ENCODE measurements around the gene PARVG.

PARVG gene

DNA sequence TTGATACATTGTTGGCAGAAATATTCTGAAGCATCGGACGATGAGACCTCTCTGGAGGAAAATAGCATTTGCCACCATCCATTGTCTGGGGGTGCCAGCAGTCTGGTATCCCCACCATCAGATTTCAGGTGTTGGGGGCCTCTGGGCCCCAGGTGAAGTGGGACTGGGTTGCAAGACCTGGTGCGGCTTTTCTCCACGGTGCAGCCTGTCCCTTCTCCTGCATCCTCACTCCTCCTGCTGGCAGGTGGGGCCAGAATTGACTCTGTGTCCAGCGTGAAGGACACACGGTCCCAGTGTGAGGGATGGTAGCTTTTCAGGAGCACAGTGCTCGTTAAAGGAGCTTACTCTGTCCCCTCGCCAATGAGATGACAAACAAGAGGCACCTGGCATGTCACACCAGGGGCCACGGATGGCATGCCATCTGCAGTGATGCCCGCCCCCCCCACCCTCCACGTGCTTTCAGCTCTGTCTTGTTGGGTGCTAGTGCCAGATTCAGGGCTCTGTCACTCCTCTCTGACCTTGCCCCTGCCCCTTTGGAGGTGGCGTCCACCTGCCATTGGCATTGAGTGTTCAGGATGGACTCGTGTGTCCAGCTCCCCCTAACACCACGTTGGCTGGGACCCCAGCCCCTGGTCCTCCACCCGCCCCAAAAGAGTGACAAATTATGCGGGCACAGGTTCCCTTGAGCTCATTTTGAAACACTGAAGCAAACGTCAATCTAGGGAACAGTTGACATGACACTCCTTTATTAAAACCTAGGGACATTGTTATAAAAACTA lies 62.4 kb downstream of the PARVG start:
- DNase-seq (ENCODE audit: low spot score): no peak

DNA sequence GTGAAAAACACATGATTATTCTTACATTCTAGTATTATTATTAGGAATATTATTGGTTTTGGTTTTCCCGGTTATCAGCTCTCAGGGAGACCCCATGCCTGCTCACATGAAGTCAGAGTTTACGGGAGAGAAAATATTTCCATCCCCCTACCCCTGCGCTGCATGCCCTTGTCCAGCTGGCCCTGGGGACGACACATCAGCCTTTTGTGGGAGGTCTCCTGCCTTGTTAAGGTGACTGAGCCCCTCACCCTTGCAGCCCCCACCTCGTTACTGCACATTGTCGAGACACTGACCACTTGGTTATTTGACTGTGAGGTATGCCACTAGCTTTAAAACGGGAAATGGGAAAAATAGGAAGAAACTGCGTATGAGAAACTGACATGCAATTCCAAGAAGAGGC lies 63.0 kb downstream of the PARVG start:
- no peak for DNase-seq (ENCODE audit: low spot score)

DNA sequence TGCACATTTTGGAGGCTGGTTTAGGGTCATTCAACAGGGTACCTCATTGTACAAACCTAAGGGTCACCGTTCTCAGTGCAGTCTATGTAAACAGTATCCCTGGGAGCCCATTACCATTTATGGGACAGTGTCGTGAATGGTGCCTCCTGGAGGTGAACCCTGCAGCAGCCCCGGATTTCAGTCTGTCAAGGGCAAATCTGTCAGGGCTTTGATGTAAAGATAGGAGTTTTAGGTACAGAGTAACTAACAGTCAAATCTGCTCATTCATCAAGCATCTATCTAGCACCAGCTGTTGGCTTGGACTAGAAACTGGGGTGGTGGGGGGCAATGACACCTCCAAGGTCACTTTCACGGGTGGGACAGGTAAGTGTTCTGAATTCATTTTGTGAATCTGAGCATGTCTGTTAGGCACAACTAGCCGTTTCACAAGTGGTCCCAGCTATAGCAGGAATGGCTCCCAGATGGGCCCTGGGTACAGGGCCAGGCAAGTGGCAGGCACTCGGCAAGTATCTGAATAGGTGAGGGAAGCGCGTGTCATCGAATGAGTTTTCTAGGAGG lies 63.6 kb downstream of the PARVG start:
- no peak for DNase-seq (ENCODE audit: low spot score)

DNA sequence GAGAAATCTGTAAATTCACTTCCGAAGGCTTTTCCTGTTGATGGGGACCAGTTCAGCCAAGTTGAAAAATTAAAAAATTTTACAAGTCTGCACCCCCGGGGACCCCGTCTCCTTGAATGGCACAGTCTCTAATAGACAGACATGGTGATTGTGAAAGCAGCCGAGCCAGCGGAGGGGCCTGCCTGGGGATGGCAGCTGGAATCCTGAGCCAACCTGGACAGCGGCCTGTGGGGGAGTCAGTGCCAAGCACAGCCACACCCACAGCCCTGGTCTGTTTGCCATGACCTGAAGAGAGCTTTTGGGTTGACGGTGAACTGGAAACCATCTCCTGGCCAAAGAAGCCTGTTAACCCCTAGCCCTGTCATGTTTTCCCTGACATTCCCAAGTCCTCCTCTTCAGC lies 64.7 kb downstream of the PARVG start:
- no peak for DNase-seq (ENCODE audit: low spot score)

DNA sequence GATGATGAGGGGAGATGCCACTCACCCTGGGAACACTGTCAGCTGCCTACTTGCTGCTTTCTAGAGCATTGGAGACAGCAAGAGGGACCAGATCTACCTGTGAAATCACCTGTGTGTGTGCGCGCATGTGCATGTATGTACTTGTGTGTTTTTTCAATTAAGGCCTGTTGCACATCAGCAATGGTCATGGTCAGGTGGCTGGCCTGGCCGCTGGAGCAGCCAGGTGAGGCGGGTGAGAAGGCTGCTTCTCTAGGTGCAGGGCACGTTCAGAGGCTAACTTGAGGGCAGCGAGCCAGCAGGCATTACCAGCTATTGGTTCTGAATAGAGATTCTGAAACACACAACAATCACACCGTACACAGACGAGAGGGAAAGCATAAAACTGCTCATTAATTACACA lies 65.1 kb downstream of the PARVG start:
- no peak for DNase-seq (ENCODE audit: low spot score)

DNA sequence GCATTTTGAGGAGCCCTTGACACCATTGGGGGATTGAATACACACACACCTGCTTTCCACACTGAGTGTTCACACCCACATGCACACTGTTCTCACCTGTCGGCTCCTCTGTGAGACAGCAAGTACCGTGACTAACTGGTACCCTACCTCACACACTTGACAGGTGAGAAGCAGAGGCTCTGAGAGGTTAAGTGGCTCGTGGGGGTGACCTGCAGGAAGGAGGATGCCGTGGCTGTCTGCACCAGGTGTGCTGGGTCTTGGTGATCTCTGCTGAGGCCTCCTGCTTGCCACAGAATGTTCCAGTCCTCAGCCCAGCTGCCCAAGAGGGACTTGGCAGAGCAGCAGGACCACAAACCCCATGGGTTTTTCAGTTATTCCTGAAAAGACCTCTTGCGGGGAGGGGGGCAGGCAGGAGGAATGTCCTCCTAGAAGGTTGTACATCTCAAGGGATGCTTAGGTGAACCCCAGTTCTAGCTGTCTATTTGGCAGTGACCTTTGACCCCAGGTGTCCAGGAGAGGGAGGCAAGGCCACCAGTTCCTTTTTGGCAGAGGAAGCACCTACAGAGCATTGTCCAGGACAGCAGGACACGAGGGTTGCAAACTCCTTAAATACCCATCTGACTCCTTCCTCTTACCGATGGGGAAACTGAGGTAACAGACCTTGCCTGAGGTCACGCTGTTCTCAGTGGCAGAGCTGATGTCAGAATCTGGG lies 66.0 kb downstream of the PARVG start:
- DNase-seq (ENCODE audit: low spot score): no peak

DNA sequence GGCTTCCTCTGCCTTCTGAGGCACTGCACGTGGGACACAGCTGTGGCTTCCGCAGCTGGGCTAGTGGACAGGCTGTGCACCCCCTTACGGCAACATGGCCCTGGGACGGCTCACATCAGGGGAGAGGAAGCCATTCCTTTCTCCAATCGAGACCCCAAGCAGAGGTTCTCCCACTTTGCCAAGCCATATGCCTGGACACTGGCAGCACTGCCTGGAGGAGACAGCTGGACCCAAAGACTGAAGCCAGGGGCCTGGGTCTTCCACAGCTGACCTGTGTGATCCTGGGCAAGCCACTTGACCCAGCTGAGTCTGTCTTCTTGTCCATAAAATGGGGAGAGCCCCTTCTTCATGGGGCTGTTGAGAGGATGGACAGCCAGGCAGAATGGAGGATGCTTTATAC lies 66.6 kb downstream of the PARVG start:
- DNase-seq (ENCODE audit: low spot score): no peak

DNA sequence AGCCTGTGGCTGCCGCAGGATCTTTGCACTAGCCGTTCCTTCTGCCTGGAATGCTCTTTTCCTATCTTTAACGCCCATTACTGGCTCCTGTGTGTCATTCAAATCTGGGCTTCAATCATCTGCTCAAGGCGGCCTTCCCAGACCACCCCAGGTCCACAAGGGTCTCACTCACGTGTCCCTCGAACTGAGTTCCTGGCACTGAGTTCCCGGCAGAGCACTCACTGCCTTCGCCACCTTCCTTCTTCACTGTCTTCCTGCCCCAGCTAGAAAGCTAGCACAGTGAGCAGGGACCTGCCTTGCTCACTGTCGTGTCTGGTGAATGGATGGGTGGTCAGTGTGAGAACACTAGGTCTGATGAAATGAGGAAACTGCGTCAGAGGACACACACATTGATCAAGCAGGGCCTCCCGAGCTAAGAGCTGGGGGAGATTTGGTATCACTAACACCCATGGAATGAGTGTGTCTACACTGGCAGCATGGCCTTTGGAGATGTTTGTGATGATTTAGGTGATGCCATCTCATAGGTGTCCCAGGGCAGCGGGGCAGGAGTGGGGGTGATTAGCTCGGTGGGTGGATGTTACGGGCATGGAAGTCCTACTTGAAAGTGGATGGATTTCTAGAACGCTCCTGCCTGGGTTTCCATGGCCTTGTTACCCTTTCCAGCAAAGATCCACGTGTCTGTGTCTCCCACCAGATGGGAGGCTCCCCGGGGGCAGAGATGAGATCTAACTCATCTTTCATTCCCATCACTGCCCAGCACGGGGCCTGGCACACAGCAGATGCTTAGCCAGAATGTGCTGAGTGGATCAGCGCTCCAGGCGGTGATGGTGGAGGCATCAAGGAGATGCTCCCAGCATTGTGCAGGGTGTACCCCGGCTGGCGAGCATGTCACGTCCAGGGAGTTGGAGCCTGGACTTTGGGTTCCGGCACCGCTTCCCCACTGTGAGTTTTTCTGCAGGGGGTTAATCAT lies 67.5 kb downstream of the PARVG start:
- DNase-seq (ENCODE audit: low spot score): no peak

DNA sequence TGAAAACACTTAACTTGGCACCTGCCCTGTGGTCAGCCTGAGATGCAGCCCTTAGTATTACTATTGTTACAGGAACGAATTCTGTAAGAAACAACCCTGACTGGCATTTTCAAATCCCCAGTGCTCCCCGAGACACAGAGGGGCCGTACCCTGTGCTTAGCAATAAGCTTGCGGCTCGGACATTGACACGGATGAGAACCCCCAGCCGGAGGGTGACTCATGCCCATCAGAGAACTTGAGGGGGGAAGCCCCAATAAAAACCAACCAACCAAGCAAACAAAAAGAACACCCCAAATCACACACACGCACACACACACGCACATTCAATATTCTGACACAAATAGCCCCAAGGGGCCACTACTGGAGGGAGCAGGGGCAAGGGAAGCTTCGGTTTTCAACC lies 68.2 kb downstream of the PARVG start:
- DNase-seq (ENCODE audit: low spot score): no peak

DNA sequence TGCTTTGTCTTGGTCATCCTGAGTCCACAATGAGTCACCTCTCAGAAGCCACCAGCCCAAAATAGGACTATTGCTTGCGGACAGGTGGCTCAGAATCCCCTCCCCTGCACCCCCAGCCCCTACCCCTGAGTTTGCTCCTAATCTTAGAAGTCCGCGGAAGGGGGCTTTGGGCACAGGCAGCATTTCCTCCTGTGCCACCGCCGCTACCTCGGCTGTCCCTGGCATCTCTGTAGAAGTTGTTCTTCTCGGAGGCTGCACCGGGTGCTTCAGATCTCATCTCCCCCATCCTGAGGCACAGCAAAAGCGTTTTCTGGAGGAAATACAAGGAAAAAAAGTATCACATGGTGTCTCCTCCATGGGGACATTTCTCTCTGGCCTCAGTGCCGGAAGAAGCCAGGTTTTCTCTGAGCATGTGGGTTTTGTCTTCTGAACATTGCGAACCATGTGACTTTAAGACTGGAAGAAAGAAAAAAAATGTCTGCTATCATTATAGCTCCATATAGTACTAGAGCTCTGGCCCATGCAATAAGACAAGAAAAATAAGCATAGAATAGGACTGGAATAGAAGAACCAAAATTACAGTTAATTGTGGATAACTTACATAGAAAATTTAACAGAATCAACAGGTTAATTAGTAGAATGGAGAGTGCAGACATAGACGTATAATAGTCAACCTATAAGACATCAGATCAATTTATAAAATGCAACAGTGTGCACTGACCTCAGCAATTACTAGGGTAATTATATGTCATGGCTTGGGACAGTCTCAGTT lies 68.8 kb downstream of the PARVG start:
- no peak for DNase-seq (ENCODE audit: low spot score)

DNA sequence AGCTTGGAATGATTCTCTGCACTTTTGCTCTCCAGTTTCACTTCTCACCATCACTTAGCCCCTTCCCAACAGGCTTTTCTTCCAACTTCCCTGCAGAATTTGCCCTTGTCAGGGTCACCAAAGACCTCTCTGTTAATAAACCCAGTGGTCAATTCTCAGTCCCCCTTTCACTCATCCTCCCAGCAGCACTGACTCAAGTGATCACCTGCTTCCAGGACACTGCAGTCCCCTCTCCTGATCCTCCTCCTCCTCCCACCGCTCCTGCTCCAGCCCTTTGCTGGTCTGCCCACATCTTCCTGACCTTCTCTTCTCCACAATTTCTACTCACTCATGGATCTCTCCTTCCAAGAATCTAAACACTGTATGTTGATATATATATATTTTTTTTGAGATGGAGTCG lies 74.1 kb downstream of the PARVG start:
- DNase-seq (ENCODE audit: low spot score): no peak

DNA sequence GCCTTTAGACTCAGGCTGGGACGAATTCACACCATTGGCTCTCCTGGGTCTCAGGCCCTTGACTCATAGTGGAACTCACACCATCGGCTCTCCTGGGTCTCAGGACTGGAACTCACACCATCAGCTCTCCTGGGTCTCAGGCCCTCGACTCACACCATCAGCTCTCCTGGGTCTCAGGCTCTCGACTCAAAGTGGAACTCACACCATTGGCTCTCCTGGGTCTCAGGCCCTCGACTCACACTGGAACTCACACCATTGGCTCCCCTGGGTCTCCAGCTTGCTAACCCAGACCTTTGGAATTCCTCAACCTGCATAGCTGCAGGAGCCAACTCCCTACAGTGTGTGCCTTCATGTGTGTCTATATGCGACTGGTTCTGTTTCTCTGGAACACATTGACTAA lies 75.4 kb downstream of the PARVG start:
- DNase-seq (ENCODE audit: low spot score): no peak

DNA sequence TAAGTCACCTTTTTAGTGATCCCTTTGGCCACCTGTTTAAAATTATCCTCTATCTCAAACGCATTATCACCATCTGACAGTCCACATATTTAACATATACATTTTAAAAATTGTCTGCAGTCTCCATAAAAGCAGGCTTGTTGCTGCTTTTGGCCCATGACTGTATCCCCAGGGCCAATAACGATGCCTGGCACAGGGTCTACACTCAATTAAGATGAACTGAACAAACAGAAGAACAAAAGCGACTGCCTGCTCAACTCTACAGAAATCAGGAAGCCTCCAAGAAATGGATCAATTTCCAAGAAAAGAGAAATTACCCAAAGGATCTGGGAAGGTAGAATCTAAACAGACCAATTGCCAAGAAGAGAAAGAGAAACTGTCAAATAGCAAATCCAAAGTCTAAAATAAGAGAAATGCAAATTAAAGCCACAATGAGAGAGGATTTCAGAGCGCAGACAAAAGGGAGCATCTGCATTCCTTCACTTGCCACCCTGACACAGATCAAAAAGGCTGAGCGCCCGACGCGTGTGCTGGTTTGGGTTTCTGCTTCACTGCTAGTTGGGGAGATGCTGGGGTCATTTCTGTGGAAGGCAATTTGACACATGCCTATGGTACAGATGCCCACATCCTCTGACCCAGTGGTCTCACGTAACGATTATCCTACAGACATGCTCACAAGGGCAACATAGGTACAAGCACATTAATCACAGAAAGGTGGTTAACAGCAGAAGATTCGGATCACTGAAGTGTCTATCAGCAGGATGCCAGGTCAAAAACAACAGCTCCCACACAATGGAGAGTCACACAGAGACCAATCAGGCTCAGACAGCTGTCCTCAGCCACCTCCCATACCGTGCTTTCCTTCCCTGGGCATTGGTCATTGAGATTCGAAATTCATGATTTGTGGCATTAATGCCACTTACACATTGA lies 76.1 kb downstream of the PARVG start:
- no peak for DNase-seq (ENCODE audit: low spot score)

Measured in RKO (cell line).